A549 treated with ZK216348 at 1 μM for 4 hours (cell line): Measurements from ENCODE around the gene AHNAK. TPM values are rescaled to one million over a fixed set of nuclear protein-coding genes. Genes with fewer than 3 reads are reported as not detected.

ENCODE experiments used
- total RNA-seq: library from RNA; stranded (reverse); fragments of 200-300 nt; extraction: Qiagen RNA extraction; gene quantifications from 5 replicates; pipeline ENCODE4 v1.2.3, GENCODE V29; 2022; ENCODE audit warnings: low read depth

AHNAK gene, protein sequence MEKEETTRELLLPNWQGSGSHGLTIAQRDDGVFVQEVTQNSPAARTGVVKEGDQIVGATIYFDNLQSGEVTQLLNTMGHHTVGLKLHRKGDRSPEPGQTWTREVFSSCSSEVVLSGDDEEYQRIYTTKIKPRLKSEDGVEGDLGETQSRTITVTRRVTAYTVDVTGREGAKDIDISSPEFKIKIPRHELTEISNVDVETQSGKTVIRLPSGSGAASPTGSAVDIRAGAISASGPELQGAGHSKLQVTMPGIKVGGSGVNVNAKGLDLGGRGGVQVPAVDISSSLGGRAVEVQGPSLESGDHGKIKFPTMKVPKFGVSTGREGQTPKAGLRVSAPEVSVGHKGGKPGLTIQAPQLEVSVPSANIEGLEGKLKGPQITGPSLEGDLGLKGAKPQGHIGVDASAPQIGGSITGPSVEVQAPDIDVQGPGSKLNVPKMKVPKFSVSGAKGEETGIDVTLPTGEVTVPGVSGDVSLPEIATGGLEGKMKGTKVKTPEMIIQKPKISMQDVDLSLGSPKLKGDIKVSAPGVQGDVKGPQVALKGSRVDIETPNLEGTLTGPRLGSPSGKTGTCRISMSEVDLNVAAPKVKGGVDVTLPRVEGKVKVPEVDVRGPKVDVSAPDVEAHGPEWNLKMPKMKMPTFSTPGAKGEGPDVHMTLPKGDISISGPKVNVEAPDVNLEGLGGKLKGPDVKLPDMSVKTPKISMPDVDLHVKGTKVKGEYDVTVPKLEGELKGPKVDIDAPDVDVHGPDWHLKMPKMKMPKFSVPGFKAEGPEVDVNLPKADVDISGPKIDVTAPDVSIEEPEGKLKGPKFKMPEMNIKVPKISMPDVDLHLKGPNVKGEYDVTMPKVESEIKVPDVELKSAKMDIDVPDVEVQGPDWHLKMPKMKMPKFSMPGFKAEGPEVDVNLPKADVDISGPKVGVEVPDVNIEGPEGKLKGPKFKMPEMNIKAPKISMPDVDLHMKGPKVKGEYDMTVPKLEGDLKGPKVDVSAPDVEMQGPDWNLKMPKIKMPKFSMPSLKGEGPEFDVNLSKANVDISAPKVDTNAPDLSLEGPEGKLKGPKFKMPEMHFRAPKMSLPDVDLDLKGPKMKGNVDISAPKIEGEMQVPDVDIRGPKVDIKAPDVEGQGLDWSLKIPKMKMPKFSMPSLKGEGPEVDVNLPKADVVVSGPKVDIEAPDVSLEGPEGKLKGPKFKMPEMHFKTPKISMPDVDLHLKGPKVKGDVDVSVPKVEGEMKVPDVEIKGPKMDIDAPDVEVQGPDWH (N-terminal part only)
- 237 to 338 TPM (median 298 TPM) in 5 replicates for total RNA-seq

DNA sequence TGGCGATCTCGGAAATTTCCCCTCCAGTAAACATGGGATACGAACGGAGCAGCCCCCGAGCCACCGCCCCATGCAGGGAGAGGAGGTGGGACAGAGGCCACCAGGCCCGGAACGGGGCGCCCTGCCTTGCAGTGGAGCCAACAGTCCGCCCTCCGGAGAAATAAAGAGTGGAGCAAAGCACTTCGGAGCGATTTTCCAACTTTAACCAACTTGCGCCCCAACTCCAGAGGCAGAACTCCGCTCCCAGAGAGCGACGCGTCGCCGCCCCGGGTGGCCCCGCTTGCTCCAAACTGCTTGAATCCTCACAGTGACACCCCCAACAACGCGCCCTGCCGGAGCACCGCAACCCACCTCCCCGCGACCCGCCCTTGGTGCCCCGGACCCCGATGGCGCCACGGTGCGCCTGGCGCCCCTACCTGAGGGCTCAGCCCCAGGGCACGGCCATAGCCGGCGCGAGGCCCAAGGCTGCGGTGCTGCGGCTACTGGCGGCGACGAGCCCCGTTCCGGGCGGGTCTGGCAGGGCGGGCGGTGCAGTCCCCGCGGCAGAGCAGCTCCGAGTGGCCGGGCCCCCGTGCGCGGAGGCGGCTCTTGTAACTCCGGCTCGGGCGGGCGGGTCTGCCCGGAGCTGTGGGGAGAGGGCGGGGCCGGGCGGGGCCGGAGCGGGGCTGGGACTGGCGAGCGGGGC, at the start of gene AHNAK:
TSS of gene AHNAK (minus strand) at position 563 of the 685 bp plus-strand sequence. CDS start 10,708 bp downstream, outside the sequence.

GRCh38 chr11:62591448-62592145, 45.0 kb upstream of the AHNAK start, which contains the start of gene TUT1:
TUT1 (minus strand) TSS chr11:62591523; CDS start chr11:62591485, 38 bp downstream.

GRCh38 chr11:62573592-62574362, 27.2 kb upstream of the AHNAK start, which contains the start of gene EEF1G:
EEF1G (minus strand) TSS chr11:62573891; CDS start chr11:62573842, 49 bp downstream.

DNA sequence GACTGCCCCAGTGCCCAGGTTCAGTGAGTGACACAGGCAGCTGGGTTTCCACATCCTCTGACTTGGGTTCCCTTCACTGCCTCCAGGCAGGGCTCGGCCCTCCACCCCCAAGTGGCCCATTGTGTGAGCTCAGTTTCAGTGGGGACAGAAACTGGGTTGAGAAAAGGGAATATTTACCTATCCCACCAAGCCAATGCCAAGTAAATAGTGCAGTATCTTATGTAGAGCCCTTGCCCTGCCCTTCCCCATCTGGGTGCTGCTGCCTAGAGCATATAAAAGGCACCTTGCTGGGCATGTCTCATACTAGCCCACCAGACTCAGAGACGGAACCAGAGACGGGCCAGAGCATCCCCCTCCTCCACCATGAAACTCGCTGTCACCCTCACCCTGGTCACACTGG, 127.9 kb downstream of the AHNAK start, which contains the start of gene SCGB1A1:
TSS of gene SCGB1A1 (plus strand) at position 301 of the 400 bp plus-strand sequence. CDS start at position 364, 63 bp downstream.

Other genes with a start within 250 kb of the AHNAK start
- gene SCGB1D4, start 247.7 kb downstream of the AHNAK start, total RNA-seq, result not detected in 5 replicates
- gene ASRGL1, start 209.4 kb downstream of the AHNAK start, total RNA-seq, result 12.7 to 13.7 TPM (median 13.1 TPM) in 5 replicates
- not detected in 5 replicates for gene SCGB1A1, start 127.8 kb downstream of the AHNAK start, total RNA-seq
- gene EEF1G, start 27.1 kb upstream of the AHNAK start, total RNA-seq, result 1,887 to 2,053 TPM (median 2,011 TPM) in 5 replicates
- gene TUT1, start 44.7 kb upstream of the AHNAK start, total RNA-seq, result 7.8 to 17.7 TPM (median 15.1 TPM) in 5 replicates
- 77.4 to 91.6 TPM (median 86.2 TPM) in 5 replicates for gene MTA2, start 55.1 kb upstream of the AHNAK start, total RNA-seq
- gene EML3, start 66.0 kb upstream of the AHNAK start, total RNA-seq, result 13.5 to 30.1 TPM (median 26.2 TPM) in 5 replicates
- gene ROM1, start 66.5 kb upstream of the AHNAK start, total RNA-seq, result 3.5 to 4.8 TPM (median 4.4 TPM) in 5 replicates
- 30.1 to 56.7 TPM (median 52.1 TPM) in 5 replicates for gene B3GAT3, start 75.2 kb upstream of the AHNAK start, total RNA-seq
- gene GANAB, start 99.8 kb upstream of the AHNAK start, total RNA-seq, result 200 to 293 TPM (median 267 TPM) in 5 replicates
- gene INTS5, start 106.5 kb upstream of the AHNAK start, total RNA-seq, result 12.9 to 22.4 TPM (median 21.3 TPM) in 5 replicates
- gene C11orf98, start 118.4 kb upstream of the AHNAK start, total RNA-seq, result 124 to 164 TPM (median 134 TPM) in 5 replicates
- 5.8 to 16.2 TPM (median 12.6 TPM) in 5 replicates for gene CSKMT, start 118.5 kb upstream of the AHNAK start, total RNA-seq
- gene UQCC3, start 124.9 kb upstream of the AHNAK start, total RNA-seq, result 25.4 to 39.4 TPM (median 34.5 TPM) in 5 replicates
- 4.8 to 5.3 TPM (median 5.0 TPM) in 5 replicates for gene LBHD1, start 125.5 kb upstream of the AHNAK start, total RNA-seq
- 89.4 to 131 TPM (median 123 TPM) in 5 replicates for gene UBXN1, start 132.3 kb upstream of the AHNAK start, total RNA-seq
- 0.09 to 0.25 TPM (median 0.14 TPM) in 3 of 5 replicates, not detected in the others for gene LRRN4CL, start 142.7 kb upstream of the AHNAK start, total RNA-seq
- gene BSCL2, start 160.6 kb upstream of the AHNAK start, total RNA-seq, result 49.0 to 86.5 TPM (median 71.5 TPM) in 5 replicates
- gene GNG3, start 160.9 kb upstream of the AHNAK start, total RNA-seq, result not detected in 5 replicates
- 40.2 to 45.6 TPM (median 42.8 TPM) in 5 replicates for gene HNRNPUL2, start 180.7 kb upstream of the AHNAK start, total RNA-seq
- 30.4 to 34.7 TPM (median 33.1 TPM) in 5 replicates for gene TTC9C, start 181.7 kb upstream of the AHNAK start, total RNA-seq
- 1.1 to 1.8 TPM (median 1.6 TPM) in 5 replicates for gene ZBTB3, start 207.4 kb upstream of the AHNAK start, total RNA-seq
- 170 to 201 TPM (median 175 TPM) in 5 replicates for gene POLR2G, start 214.8 kb upstream of the AHNAK start, total RNA-seq
- gene TAF6L, start 224.6 kb upstream of the AHNAK start, total RNA-seq, result 11.3 to 18.0 TPM (median 15.4 TPM) in 5 replicates
- 53.3 to 97.0 TPM (median 86.6 TPM) in 5 replicates for gene TMEM179B, start 240.6 kb upstream of the AHNAK start, total RNA-seq
- 16.2 to 32.5 TPM (median 26.9 TPM) in 5 replicates for gene TMEM223, start 245.2 kb upstream of the AHNAK start, total RNA-seq